Progenitor cell of endocrine pancreas (in vitro differentiated cells): ENCODE results near the gene BTBD10. TPM values are rescaled to one million over a fixed set of nuclear protein-coding genes. Genes with fewer than 3 reads are reported as not detected.
A peak's percentile ranks its signal among the peaks of the same experiment; 100 is the strongest.

Source experiments
- DNase-seq: peaks from one replicate; pipeline ENCODE4 v3.0.0; 2021; ENCODE audit warnings: low spot score; ENCODE audit not compliant: unreplicated experiment
- H3K27ac Mint-ChIP-seq: 2 replicates; pipeline ENCODE4 v1.8.0; 2021; ENCODE audit warnings: mild to moderate bottlenecking, moderate library complexity, mixed read lengths
- H3K27me3 Mint-ChIP-seq: 2 replicates; pipeline ENCODE4 v1.8.0; 2021; ENCODE audit warnings: mixed read lengths
- H3K36me3 Mint-ChIP-seq: 2 replicates; pipeline ENCODE4 v1.8.0; 2022; ENCODE audit warnings: mixed read lengths; ENCODE audit not compliant: insufficient read depth
- H3K4me1 Mint-ChIP-seq: 2 replicates; pipeline ENCODE4 v1.8.0; 2021; ENCODE audit warnings: low read depth, mixed read lengths
- H3K4me3 Mint-ChIP-seq: 2 replicates; pipeline ENCODE4 v1.8.0; 2021; ENCODE audit warnings: low read depth, mild to moderate bottlenecking, moderate library complexity, mixed read lengths
- H3K9me3 Mint-ChIP-seq: 2 replicates; pipeline ENCODE4 v1.8.0; 2021; ENCODE audit warnings: low read depth, mixed read lengths
- CTCF ChIP-seq: fragments of 200-600 bp; sonication (generic); IDR thresholded peaks from one replicate; pipeline ENCODE4 v1.5.0; 2021; ENCODE audit warnings: antibody characterized with exemption, mild to moderate bottlenecking; ENCODE audit not compliant: unreplicated experiment
- total RNA-seq: library from RNA; stranded (reverse); gene quantifications from 2 replicates; pipeline ENCODE4 v1.2.1, GENCODE V29; 2021

Gene BTBD10
- total RNA-seq, 1 donor from 2014 or later, result 31.1 TPM

GRCh38 chr11:13343931-13344717, 118.9 kb downstream of the BTBD10 start:
- peaks cover 1% of the 10 kb centered on the region for H3K4me1 Mint-ChIP-seq
- H3K27me3 Mint-ChIP-seq, result peaks cover 6% of the 10 kb centered on the region
- DNase-seq, result peak; percentile 58
- H3K9me3 Mint-ChIP-seq, result no peaks in the 10 kb centered on the region
- peak; percentile 81 for TF ChIP-seq CTCF
- H3K27ac Mint-ChIP-seq, result no peak overlapping the region
- H3K4me3 Mint-ChIP-seq, result no peak overlapping the region
- no peaks in the 10 kb centered on the region for H3K36me3 Mint-ChIP-seq

GRCh38 chr11:13343067-13343466, 120.0 kb downstream of the BTBD10 start:
- Mint-ChIP-seq H3K4me3 (no peak overlapping the region), H3K4me1 (peaks cover 1% of the 10 kb centered on the region), H3K27me3 (peaks cover 6% of the 10 kb centered on the region), H3K27ac (no peak overlapping the region), H3K36me3 (no peaks in the 10 kb centered on the region), H3K9me3 (no peaks in the 10 kb centered on the region)
- no peak for DNase-seq
- no peak for TF ChIP-seq CTCF

GRCh38 chr11:13341026-13341425, 122.0 kb downstream of the BTBD10 start:
- TF ChIP-seq CTCF, result no peak
- DNase-seq, result no peak
- peaks cover 6% of the 10 kb centered on the region for H3K27me3 Mint-ChIP-seq
- H3K36me3 Mint-ChIP-seq, result no peaks in the 10 kb centered on the region
- peaks cover 1% of the 10 kb centered on the region for H3K4me1 Mint-ChIP-seq
- no peak overlapping the region for H3K4me3 Mint-ChIP-seq
- H3K27ac Mint-ChIP-seq, result no peak overlapping the region
- no peaks in the 10 kb centered on the region for H3K9me3 Mint-ChIP-seq

GRCh38 chr11:13339195-13340153, 123.5 kb downstream of the BTBD10 start:
- H3K27me3 Mint-ChIP-seq, result peaks cover 6% of the 10 kb centered on the region
- no peaks in the 10 kb centered on the region for H3K9me3 Mint-ChIP-seq
- H3K4me1 Mint-ChIP-seq, result peaks cover 1% of the 10 kb centered on the region
- H3K36me3 Mint-ChIP-seq, result no peaks in the 10 kb centered on the region
- DNase-seq, result no peak
- no peak overlapping the region for H3K27ac Mint-ChIP-seq
- no peak for TF ChIP-seq CTCF
- H3K4me3 Mint-ChIP-seq, result no peak overlapping the region

GRCh38 chr11:13338427-13339069, 124.5 kb downstream of the BTBD10 start:
- Mint-ChIP-seq H3K4me1 (peaks cover 4% of the 10 kb centered on the region), H3K4me3 (no peak overlapping the region), H3K9me3 (no peaks in the 10 kb centered on the region), H3K36me3 (no peaks in the 10 kb centered on the region), H3K27me3 (peaks cover 6% of the 10 kb centered on the region), H3K27ac (no peak overlapping the region)
- TF ChIP-seq CTCF, result no peak
- no peak for DNase-seq
